ENCODE data around the gene GORAB. TPM values are rescaled to one million over a fixed set of nuclear protein-coding genes. Genes with fewer than 3 reads are reported as not detected.

Gene GORAB
- polyA plus RNA-seq, 3 donors, result 0.86 to 17.5 (median 3.3) TPM

DNA sequence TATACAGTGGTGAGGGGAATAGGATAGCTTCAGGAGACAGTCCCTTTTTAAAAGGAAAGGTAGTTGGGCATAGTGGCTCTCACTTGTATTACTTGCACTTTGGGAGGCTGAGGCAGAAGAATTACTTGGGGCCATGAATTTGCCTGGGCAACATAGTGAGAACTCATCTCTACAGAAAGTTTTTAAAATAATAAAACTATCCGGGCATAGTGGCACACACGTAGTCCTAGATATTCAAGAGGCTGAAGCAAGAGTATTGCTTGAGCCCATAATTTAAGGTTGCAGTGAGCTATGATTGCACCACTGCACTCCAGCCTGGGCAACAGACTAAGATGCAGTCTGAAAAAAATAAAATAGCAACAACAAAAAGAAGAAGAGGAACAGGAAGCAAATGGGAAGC is 27.2 kb downstream of the GORAB start:
- Mint-ChIP-seq H3K4me1 (peaks cover 15% of the 10 kb centered on the region), H3K27ac (no peak overlapping the region), H3K9me3 (peaks cover 16 to 32% (median 20%) of the 10 kb centered on the region in 7 donors), H3K36me3 (peaks cover 6% of the 10 kb centered on the region in 2 donors), H3K27me3 (ENCODE audit: low read depth in 3 of 3) (no peaks in the 10 kb centered on the region), H3K4me3 (no peak overlapping the region)
- Histone ChIP-seq H3K36me3 (replicated peaks in 1 of 2; ENCODE audit: control insufficient read depth in 1 of 2, insufficient read depth in 2 of 2, low read length in 2 of 2) (peaks cover 4 to 5% of the 10 kb centered on the region in 2 donors), H2AFZ (ENCODE audit: insufficient read depth, low read depth, low read length, poor library complexity, severe bottlenecking) (no peak overlapping the region), H3K4me1 (ENCODE audit: control insufficient read depth in 1 of 2, insufficient read depth in 2 of 2, low read length in 2 of 2) (peaks cover 9 to 10% of the 10 kb centered on the region in 2 donors), H3K9me3 (replicated peaks in 1 of 2; ENCODE audit: control insufficient read depth in 1 of 2, insufficient read depth in 1 of 2, low read length in 2 of 2) (peaks cover 11 to 22% of the 10 kb centered on the region in 2 donors), H4K20me1 (ENCODE audit: insufficient read depth, low read length) (no peaks in the 10 kb centered on the region), H3K79me2 (ENCODE audit: insufficient read depth, low read length) (no peaks in the 10 kb centered on the region), H3K27ac (ENCODE audit: low read depth in 1 of 2, low read length in 2 of 2) (no peak overlapping the region), H3K27me3 (ENCODE audit: control insufficient read depth in 2 of 2, insufficient read depth in 2 of 2, low read length in 2 of 2) (no peaks in the 10 kb centered on the region), H3K4me2 (replicated peaks; ENCODE audit: extremely low read depth, low read length, poor library complexity, severe bottlenecking) (no peak overlapping the region), H3K9ac (ENCODE audit: insufficient read depth, low read length, poor library complexity, severe bottlenecking) (no peak overlapping the region), H3K4me3 (replicated peaks in 1 of 3; ENCODE audit: low read depth in 2 of 3, low read length in 3 of 3) (no peak overlapping the region)
- no peak for TF ChIP-seq CTCF (IDR thresholded peaks at IDR 0.05)
- intact Hi-C loops (cut with micrococcal nuclease), result no loop called here
- 93% methylated on average over 2 of the region's 2 CpGs for WGBS (ENCODE audit: insufficient coverage)
- no peak for DNase-seq

- peaks cover 11 to 22% of the 10 kb centered on the region in 2 donors for H3K9me3 ChIP-seq (replicated peaks in 1 of 2; ENCODE audit: control insufficient read depth in 1 of 2, insufficient read depth in 1 of 2, low read length in 2 of 2)
- H3K27me3 Mint-ChIP-seq (ENCODE audit: low read depth in 3 of 3), result no peaks in the 10 kb centered on the region
- no peak for TF ChIP-seq CTCF (IDR thresholded peaks at IDR 0.05)
- no peak overlapping the region for H3K4me3 Mint-ChIP-seq
- no peak overlapping the region for H3K4me2 ChIP-seq (replicated peaks; ENCODE audit: extremely low read depth, low read length, poor library complexity, severe bottlenecking)
- no peak overlapping the region for H3K4me3 ChIP-seq (replicated peaks in 1 of 3; ENCODE audit: low read depth in 2 of 3, low read length in 3 of 3)
- peaks cover 15% of the 10 kb centered on the region for H3K4me1 Mint-ChIP-seq
- H3K36me3 ChIP-seq (replicated peaks in 1 of 2; ENCODE audit: control insufficient read depth in 1 of 2, insufficient read depth in 2 of 2, low read length in 2 of 2), result no peaks in the 10 kb centered on the region
- H3K27me3 ChIP-seq (ENCODE audit: control insufficient read depth in 2 of 2, insufficient read depth in 2 of 2, low read length in 2 of 2), result no peaks in the 10 kb centered on the region
- no peaks in the 10 kb centered on the region for H4K20me1 ChIP-seq (ENCODE audit: insufficient read depth, low read length)
- no peak overlapping the region for H2AFZ ChIP-seq (ENCODE audit: insufficient read depth, low read depth, low read length, poor library complexity, severe bottlenecking)
- no peak overlapping the region for H3K27ac ChIP-seq (ENCODE audit: low read depth in 1 of 2, low read length in 2 of 2)
- no peaks in the 10 kb centered on the region for H3K36me3 Mint-ChIP-seq
- 100% methylated on average over 1 of the region's 4 CpGs for WGBS (ENCODE audit: insufficient coverage)
- no peak overlapping the region for H3K9ac ChIP-seq (ENCODE audit: insufficient read depth, low read length, poor library complexity, severe bottlenecking)
- no peak overlapping the region for H3K27ac Mint-ChIP-seq
- peaks cover 16 to 37% (median 20%) of the 10 kb centered on the region in 7 donors for H3K9me3 Mint-ChIP-seq
- H3K79me2 ChIP-seq (ENCODE audit: insufficient read depth, low read length), result no peaks in the 10 kb centered on the region
- DNase-seq, result no peak
- intact Hi-C loops (cut with micrococcal nuclease), result no loop called here
- H3K4me1 ChIP-seq (ENCODE audit: control insufficient read depth in 1 of 2, insufficient read depth in 2 of 2, low read length in 2 of 2), result peaks cover 9 to 10% of the 10 kb centered on the region in 2 donors
These were observed 28.8 kb downstream of the GORAB start for GRCh38 chr1:170560681-170561285.
